B cell (primary cell): Measurements from ENCODE around the gene RPRD1B.

Source experiments
- CTCF ChIP-seq: fragments of 200-600 bp; IDR thresholded peaks from one replicate; pipeline ENCODE4 v1.8.0; 2022; ENCODE audit warnings: antibody characterized with exemption, mild to moderate bottlenecking
- EZH2 ChIP-seq: IDR thresholded peaks from 2 replicates; pipeline ENCODE4 v1.6.1; 2012; ENCODE audit warnings: borderline replicate concordance, low read depth, mild to moderate bottlenecking, moderate library complexity, low read length; ENCODE audit not compliant: insufficient read depth, poor library complexity, severe bottlenecking

- TF ChIP-seq CTCF (no peak), EZH2 (no peak)
These were observed 100.3 kb downstream of the RPRD1B start for GRCh38 chr20:38133680-38134426.
